Heart left ventricle (tissue), 16 donors: ENCODE data around the gene GLB1L. TPM values are rescaled to one million over a fixed set of nuclear protein-coding genes. Genes with fewer than 3 reads are reported as not detected.
"Not testable (repeated sequence)": the region's sequence is repeated elsewhere in the genome, so short reads cannot be mapped to it uniquely, and the experiment has no call there.

Experiments used
- ATAC-seq, 4 donors: fragments of 200-7000 bp; cut with Tn5 transposase; one replicate each; pipeline ENCODE4 v1.9.1; 2020 to 2022; ENCODE audit warnings: moderate library complexity in 4 of 4, mild to moderate bottlenecking in 3 of 4, moderate number of reproducible peaks in 1 of 4
- DNase-seq, 5 donors: peaks; one replicate each; pipeline ENCODE4 v3.0.0-alpha.2; 2020
- H3K27ac ChIP-seq, 12 donors: fragments of 200-600 bp; sonication (generic) in 4 of 12; one replicate each; pipeline versions ENCODE4 v1.5.0 to v1.8.0; 2016 to 2022; ENCODE audit warnings: mild to moderate bottlenecking in 2 of 12
- H3K27me3 ChIP-seq, 9 donors: fragments of 200-600 bp; sonication (generic) in 2 of 9; one replicate each; pipeline versions ENCODE4 v1.5.1 to v1.8.0; 2016 to 2022; ENCODE audit warnings: mild to moderate bottlenecking in 3 of 9
- H3K36me3 ChIP-seq, 9 donors: fragments of 200-600 bp; sonication (generic) in 2 of 9; one replicate each; pipeline versions ENCODE4 v1.5.0 to v1.8.0; 2018 to 2022; ENCODE audit warnings: mild to moderate bottlenecking in 2 of 9
- H3K4me1 ChIP-seq, 12 donors: fragments of 200-600 bp; sonication (generic) in 4 of 12; one replicate each; pipeline versions ENCODE4 v1.5.0 to v1.8.0; 2016 to 2022; ENCODE audit warnings: mild to moderate bottlenecking in 3 of 12
- H3K4me3 ChIP-seq, 12 donors: fragments of 200-600 bp; sonication (generic) in 4 of 12; one replicate each; pipeline versions ENCODE4 v1.5.0 to v1.8.0; 2017 to 2022; ENCODE audit warnings: mild to moderate bottlenecking in 9 of 12, moderate library complexity in 4 of 12
- H3K9me3 ChIP-seq, 12 donors: fragments of 200-600 bp; sonication (generic) in 4 of 12; one replicate each; pipeline versions ENCODE4 v1.5.0 to v1.8.0; 2016 to 2022; ENCODE audit warnings: mild to moderate bottlenecking in 1 of 12
- CTCF ChIP-seq, 12 donors: fragments of 200-600 bp; sonication (generic) in 4 of 12; IDR thresholded peaks; one replicate each; pipeline versions ENCODE4 v1.5.0 to v1.8.0; 2018 to 2022; ENCODE audit warnings: antibody characterized with exemption in 12 of 12, mild to moderate bottlenecking in 5 of 12
- POLR2A ChIP-seq, 2 donors: fragments of 450-650 bp; IDR thresholded peaks; one replicate each; pipeline ENCODE4 v1.6.1; 2017; ENCODE audit warnings: antibody characterized with exemption in 2 of 2, mild to moderate bottlenecking in 2 of 2, moderate library complexity in 2 of 2
- WGBS, 4 donors: extraction: QIAGEN DNeasy Blood & Tissue Kit in 2 of 4; methylation state at CpG; one replicate each; pipeline versions ENCODE4 v1.1.5 to v1.1.7; 2013 to 2018; 5-methylcytosine and 5-hydroxymethylcytosine counted together
- intact Hi-C, 10 donors: fragments of 100-400 bp; cut with DNase I; formaldehyde crosslinking; loops; one replicate each; pipeline versions ENCODE4 v1.11.1 to v1.14.2; 2022
- polyA plus RNA-seq, 2 donors: library from polyadenylated mRNA; stranded (reverse); fragments of 200-250 nt; gene quantifications; one replicate each; pipeline ENCODE4 v1.2.3, GENCODE V29; 2013
- total RNA-seq, 9 donors: library from RNA; depleted of rRNA in 2 of 9; stranded (reverse); fragments of >200 nt in 2 of 9; fragmentation: NEBNext Ultra II Directional in 3 of 9; extraction: Animal tissue kit (Norgen Biotek cat#: 25700) in 3 of 9; gene quantifications; one replicate each; pipeline versions ENCODE4 v1.1.0 to v1.2.4, GENCODE V29; 2016 to 2023
- donor health status: ischemic (EF 13 %, LVEDD 7.1; RV severe dilation, severe dysfunction).
- donor health status: healthy with polysubstance abuse.
- donor health status: DM: no; HTN: yes; CAD: no.
- donor health status: DM: no; HTN: no; CAD: no.
- donor health status: ischemic (EF 25% LVEDD 6.9; RV normal size, moderate dysfunction).
- donor health status: ischemic (EF 25% LVEDD 5.7; RV mildly dilated, moderate dysfunction).
- donor health status: healthy.
- donor health status: DM: yes; HTN: yes; CAD: no.
- donor health status: ischemic (EF 35%, LVEDD 5.7; RV mildly dilated, moderate dysfunction).
- donor health status: nonischemic (EF 11% LVEDD 7.7; RV severe dilation, severe dysfunction).
- donor health status: DM: yes; HTN: yes; CAD: no.
- donor health status: PGD.
- donor health status: ischemic (EF 29% LVEDD 5.4; RV normal size, mild dysfunction).
- donor health status: nonischemic (EF 23%, LVEDD 6.1; RV moderate dilation, normal function).

GLB1L gene
- total and polyA plus RNA-seq, 11 donors = 1.3 to 7.9 (median 2.4) TPM

GRCh38 chr2:219268294-219268693 lies 23.1 kb upstream of the GLB1L start:
- H3K27ac ChIP-seq = no peak overlapping the region
- intact Hi-C loops = no loop called here
- H3K27me3 ChIP-seq = no peaks in the 10 kb centered on the region
- H3K4me3 ChIP-seq = no peak overlapping the region
- H3K4me1 ChIP-seq = peaks cover 0 to 12% (median 0%) of the 10 kb centered on the region in 12 donors
- H3K9me3 ChIP-seq = no peaks in the 10 kb centered on the region
- DNase-seq (no peak), ATAC-seq (no peak)
- no peaks in the 10 kb centered on the region for H3K36me3 ChIP-seq
- WGBS, 4 donors = 84 to 86% (median 85%) methylated on average over 2 of the region's 2 CpGs
- TF ChIP-seq POLR2A (IDR thresholded peaks at IDR 0.05) (no peak), CTCF (IDR thresholded peaks at IDR 0.05) (no peak)

GRCh38 chr2:219266886-219267285 lies 21.6 kb upstream of the GLB1L start:
- 94 to 100% (median 100%) methylated on average over 1 of the region's 1 CpG for WGBS, 4 donors
- no peaks in the 10 kb centered on the region for H3K9me3 ChIP-seq
- intact Hi-C loops = no loop called here
- ATAC-seq (no peak), DNase-seq (peak in 1 of 5 donors; percentile 1)
- peaks cover 0 to 12% (median 0%) of the 10 kb centered on the region in 12 donors for H3K4me1 ChIP-seq
- H3K36me3 ChIP-seq = no peaks in the 10 kb centered on the region
- H3K27me3 ChIP-seq = no peaks in the 10 kb centered on the region
- H3K27ac ChIP-seq = no peak overlapping the region
- H3K4me3 ChIP-seq = no peak overlapping the region
- TF ChIP-seq POLR2A (IDR thresholded peaks at IDR 0.05) (no peak), CTCF (IDR thresholded peaks at IDR 0.05) (no peak)

- H3K27ac ChIP-seq = no peak overlapping the region
- 64 to 81% (median 77%) methylated on average over 5 of the region's 5 CpGs for WGBS, 4 donors
- no peak for TF ChIP-seq POLR2A (IDR thresholded peaks at IDR 0.05)
- no peak for TF ChIP-seq CTCF (IDR thresholded peaks at IDR 0.05)
- H3K4me3 ChIP-seq = no peak overlapping the region
- peaks cover 0 to 12% (median 0%) of the 10 kb centered on the region in 12 donors for H3K4me1 ChIP-seq
- peak in 1 of 5 donors; percentile 8 for DNase-seq
- H3K27me3 ChIP-seq = no peaks in the 10 kb centered on the region
- H3K36me3 ChIP-seq = no peaks in the 10 kb centered on the region
- H3K9me3 ChIP-seq = no peaks in the 10 kb centered on the region
- intact Hi-C loops = no loop called here
- ATAC-seq = no peak
Measured at GRCh38 chr2:219266232-219266631, 21.0 kb upstream of the GLB1L start.

GRCh38 chr2:219261024-219261855 lies 16.0 kb upstream of the GLB1L start:
- TF ChIP-seq CTCF (IDR thresholded peaks at IDR 0.05) (no peak), POLR2A (IDR thresholded peaks at IDR 0.05) (no peak)
- 37 to 47% (median 45%) methylated on average over 5 of the region's 5 CpGs for WGBS, 4 donors
- peaks cover 0 to 15% (median 0%) of the 10 kb centered on the region in 9 donors for H3K27me3 ChIP-seq

GRCh38 chr2:219258942-219259341 lies 13.7 kb upstream of the GLB1L start:
- H3K9me3 ChIP-seq, H3K27ac ChIP-seq, DNase-seq, H3K4me3 ChIP-seq, intact Hi-C loops, H3K36me3 ChIP-seq, ATAC-seq: not testable (repeated sequence)
- Histone ChIP-seq H3K4me1 (peaks cover 0 to 12% (median 9%) of the 10 kb centered on the region in 12 donors), H3K27me3 (peaks cover 0 to 24% (median 5%) of the 10 kb centered on the region in 9 donors)
- 88 to 89% (median 88%) methylated on average over 10 of the region's 10 CpGs for WGBS, 4 donors

More at GRCh38 chr2:219261024-219261855, 16.0 kb upstream of the GLB1L start:
- Histone ChIP-seq H3K4me3 (no peak overlapping the region), H3K27ac (no peak overlapping the region), H3K9me3 (no peaks in the 10 kb centered on the region), H3K36me3 (no peaks in the 10 kb centered on the region), H3K4me1 (no peaks in the 10 kb centered on the region)
- ATAC-seq (no peak), DNase-seq (no peak)
- intact Hi-C loops = no loop called here
